HEK293 (cell line): ENCODE results near the gene MCTP1.

Source experiments
- CTCF ChIA-PET: fragments of 350-600 bp; formaldehyde crosslinking; extraction: SDS; loops from one replicate; lab custom pipeline; 2021; ENCODE audit warnings: antibody characterized with exemption; lab: Yijun Ruan, JAX
- POLR2A ChIA-PET: fragments of 300-600 bp; formaldehyde crosslinking; extraction: SDS; loops from one replicate; lab custom pipeline; 2020; ENCODE audit warnings: antibody characterized with exemption, inconsistent platforms; lab: Yijun Ruan, JAX
- H3K27ac ChIP-seq: fragments of 200-500 bp; sonication (Bioruptor generic); 2 replicates; pipeline ENCODE4 v1.5.1; 2014; ENCODE audit warnings: low read depth, low read length, control low read depth, inconsistent platforms; ENCODE audit errors: extremely low read depth
- H3K36me3 ChIP-seq, 2 experiments: fragments of 200-500 bp in 1 of 2; sonication (Bioruptor generic) in 1 of 2; 1 replicate in 1 of 2; 2 replicates in 1 of 2; pipeline ENCODE4 v1.5.1; 2014 to 2017; ENCODE audit warnings: inconsistent platforms in 2 of 2, low read length in 2 of 2; ENCODE audit not compliant: control insufficient read depth in 2 of 2, insufficient read depth in 1 of 2
- H3K4me1 ChIP-seq: fragments of 200-500 bp; sonication (Bioruptor generic); 2 replicates; pipeline ENCODE4 v1.5.1; 2014; ENCODE audit warnings: mild to moderate bottlenecking, low read length, inconsistent platforms; ENCODE audit not compliant: control insufficient read depth, insufficient read depth
- H3K4me3 ChIP-seq: 2 replicates; pipeline ENCODE4 v1.5.1; 2011; ENCODE audit warnings: low read depth, mild to moderate bottlenecking, control low read depth, low read length, moderate library complexity
- H3K9me3 ChIP-seq: fragments of 200-500 bp; sonication (Bioruptor generic); 2 replicates; pipeline ENCODE4 v1.5.1; 2014; ENCODE audit warnings: low read depth, low read length, inconsistent platforms; ENCODE audit not compliant: control insufficient read depth, insufficient read depth
- AEBP2 ChIP-seq: fragments of 450-650 bp; formaldehyde crosslinking; IDR thresholded peaks from 2 replicates; pipeline ENCODE4 v1.5.1; 2016; ENCODE audit warnings: missing biosample characterization, missing genetic modification characterization, borderline replicate concordance
- GLIS1 ChIP-seq: fragments of 450-650 bp; formaldehyde crosslinking; IDR thresholded peaks from 2 replicates; pipeline ENCODE4 v1.5.1; 2016; ENCODE audit warnings: missing biosample characterization, missing genetic modification characterization
- IKZF3 ChIP-seq: fragments of 450-650 bp; IDR thresholded peaks from 2 replicates; pipeline ENCODE4 v1.5.0; 2018; ENCODE audit warnings: missing biosample characterization, mild to moderate bottlenecking, missing genetic modification characterization, moderate library complexity
- OSR2 ChIP-seq: fragments of 450-650 bp; formaldehyde crosslinking; IDR thresholded peaks from 2 replicates; pipeline ENCODE4 v1.5.1; 2016; ENCODE audit warnings: missing biosample characterization, missing genetic modification characterization
- PRDM6 ChIP-seq: fragments of 450-650 bp; formaldehyde crosslinking; IDR thresholded peaks from 2 replicates; pipeline ENCODE4 v1.5.1; 2017; ENCODE audit warnings: missing biosample characterization, missing genetic modification characterization
- SP7 ChIP-seq: fragments of 450-650 bp; formaldehyde crosslinking; IDR thresholded peaks from 2 replicates; pipeline ENCODE4 v1.5.1; 2016; ENCODE audit warnings: missing biosample characterization, missing genetic modification characterization
- YY2 ChIP-seq: fragments of 450-650 bp; formaldehyde crosslinking; IDR thresholded peaks from 2 replicates; pipeline ENCODE4 v1.5.1; 2016; ENCODE audit warnings: missing biosample characterization, missing genetic modification characterization
- ZBTB1 ChIP-seq: fragments of 450-650 bp; formaldehyde crosslinking; IDR thresholded peaks from 2 replicates; pipeline ENCODE4 v1.5.1; 2016; ENCODE audit warnings: missing biosample characterization, missing genetic modification characterization
- ZEB2 ChIP-seq: fragments of 450-650 bp; formaldehyde crosslinking; IDR thresholded peaks from 2 replicates; pipeline ENCODE4 v1.5.1; 2016; ENCODE audit warnings: missing biosample characterization, missing genetic modification characterization
- ZFP69B ChIP-seq: fragments of 450-650 bp; formaldehyde crosslinking; IDR thresholded peaks from 2 replicates; pipeline ENCODE4 v1.5.1; 2016; ENCODE audit warnings: missing biosample characterization, missing genetic modification characterization
- ZNF132 ChIP-seq: fragments of 450-650 bp; formaldehyde crosslinking; IDR thresholded peaks from 2 replicates; pipeline ENCODE4 v1.5.1; 2017; ENCODE audit warnings: missing biosample characterization, missing genetic modification characterization, borderline replicate concordance
- ZNF133 ChIP-seq: fragments of 450-650 bp; formaldehyde crosslinking; IDR thresholded peaks from 2 replicates; pipeline ENCODE4 v1.5.1; 2016; ENCODE audit warnings: missing biosample characterization, missing genetic modification characterization
- ZNF169 ChIP-seq: fragments of 450-650 bp; formaldehyde crosslinking; IDR thresholded peaks from 2 replicates; pipeline ENCODE4 v1.5.1; 2016; ENCODE audit warnings: missing biosample characterization, missing genetic modification characterization
- ZNF202 ChIP-seq: fragments of 450-650 bp; formaldehyde crosslinking; IDR thresholded peaks from 2 replicates; pipeline ENCODE4 v1.5.1; 2016; ENCODE audit warnings: missing biosample characterization, missing genetic modification characterization, borderline replicate concordance
- ZNF302 ChIP-seq: fragments of 450-650 bp; formaldehyde crosslinking; IDR thresholded peaks from 2 replicates; pipeline ENCODE4 v1.5.1; 2016; ENCODE audit warnings: missing biosample characterization, missing genetic modification characterization, low read depth
- ZNF335 ChIP-seq: fragments of 450-650 bp; formaldehyde crosslinking; conservative IDR thresholded peaks from 2 replicates; pipeline ENCODE4 v1.5.1; 2016; ENCODE audit warnings: missing biosample characterization, missing genetic modification characterization
- ZNF391 ChIP-seq: fragments of 450-650 bp; formaldehyde crosslinking; IDR thresholded peaks from 2 replicates; pipeline ENCODE4 v1.5.1; 2016; ENCODE audit warnings: low read depth, missing biosample characterization, missing genetic modification characterization, borderline replicate concordance
- ZNF514 ChIP-seq: fragments of 450-650 bp; formaldehyde crosslinking; IDR thresholded peaks from 2 replicates; pipeline ENCODE4 v1.5.1; 2016; ENCODE audit warnings: missing biosample characterization, missing genetic modification characterization
- ZNF571 ChIP-seq: fragments of 450-650 bp; formaldehyde crosslinking; IDR thresholded peaks from 2 replicates; pipeline ENCODE4 v1.5.0; 2017; ENCODE audit warnings: missing biosample characterization, missing genetic modification characterization
- ZNF596 ChIP-seq: fragments of 450-650 bp; IDR thresholded peaks from 2 replicates; pipeline ENCODE4 v1.5.0; 2018; ENCODE audit warnings: missing biosample characterization, mild to moderate bottlenecking, missing genetic modification characterization, moderate library complexity
- ZNF626 ChIP-seq: fragments of 450-650 bp; sonication (Bioruptor Pico); formaldehyde crosslinking; IDR thresholded peaks from 2 replicates; pipeline ENCODE4 v1.5.1; 2018; ENCODE audit warnings: missing biosample characterization, missing genetic modification characterization, inconsistent platforms
- ZNF747 ChIP-seq: fragments of 450-650 bp; formaldehyde crosslinking; IDR thresholded peaks from 2 replicates; pipeline ENCODE4 v1.5.1; 2016; ENCODE audit warnings: missing biosample characterization, missing genetic modification characterization
- ZNF843 ChIP-seq: fragments of 450-650 bp; formaldehyde crosslinking; IDR thresholded peaks from 2 replicates; pipeline ENCODE4 v1.5.1; 2016; ENCODE audit warnings: missing biosample characterization, missing genetic modification characterization
- ZSCAN16 ChIP-seq: fragments of 450-650 bp; formaldehyde crosslinking; IDR thresholded peaks from 2 replicates; pipeline ENCODE4 v1.5.1; 2016; ENCODE audit warnings: missing biosample characterization, missing genetic modification characterization
- TF ChIP-seq, protein P1 (sequence below): fragments of 450-650 bp; IDR thresholded peaks from 2 replicates; pipeline ENCODE4 v1.5.1; 2018; ENCODE audit warnings: missing biosample characterization, mild to moderate bottlenecking, missing genetic modification characterization

The MCTP1 gene

GRCh38 chr5:94694671-94695070 is 590.2 kb downstream of the MCTP1 start:
- CTCF ChIA-PET, result interaction anchor here (1.0 kb wide), 1 partner anchor 170 kb away, joined by 6 read pairs; no protein-coding TSS in a partner anchor
- Histone ChIP-seq H3K4me3 (no peak overlapping the region), H3K9me3 (no peaks in the 10 kb centered on the region), H3K4me1 (peaks cover 20% of the 10 kb centered on the region), H3K36me3 (peaks cover 10 to 13% of the 10 kb centered on the region in 2 experiments; a peak in 2 of 3 replicates), H3K27ac (no peak overlapping the region)
- POLR2A ChIA-PET, result no interaction called here
- no peak for TF ChIP-seq YY2 (tag by site-specific recombination)
- no peak for TF ChIP-seq ZNF596
- no peak for TF ChIP-seq ZNF132 (tag by site-specific recombination)
- TF ChIP-seq ZFP69B (tag by site-specific recombination), result no peak
- TF ChIP-seq, protein P1, sequence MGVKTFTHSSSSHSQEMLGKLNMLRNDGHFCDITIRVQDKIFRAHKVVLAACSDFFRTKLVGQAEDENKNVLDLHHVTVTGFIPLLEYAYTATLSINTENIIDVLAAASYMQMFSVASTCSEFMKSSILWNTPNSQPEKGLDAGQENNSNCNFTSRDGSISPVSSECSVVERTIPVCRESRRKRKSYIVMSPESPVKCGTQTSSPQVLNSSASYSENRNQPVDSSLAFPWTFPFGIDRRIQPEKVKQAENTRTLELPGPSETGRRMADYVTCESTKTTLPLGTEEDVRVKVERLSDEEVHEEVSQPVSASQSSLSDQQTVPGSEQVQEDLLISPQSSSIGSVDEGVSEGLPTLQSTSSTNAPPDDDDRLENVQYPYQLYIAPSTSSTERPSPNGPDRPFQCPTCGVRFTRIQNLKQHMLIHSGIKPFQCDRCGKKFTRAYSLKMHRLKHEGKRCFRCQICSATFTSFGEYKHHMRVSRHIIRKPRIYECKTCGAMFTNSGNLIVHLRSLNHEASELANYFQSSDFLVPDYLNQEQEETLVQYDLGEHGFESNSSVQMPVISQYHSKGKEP (tag by site-specific recombination), result no peak
- no peak for TF ChIP-seq ZNF133 (tag by site-specific recombination)
- no peak for TF ChIP-seq ZNF169 (tag by site-specific recombination)
- no peak for TF ChIP-seq ZSCAN16
- no peak for TF ChIP-seq ZNF571
- no peak for TF ChIP-seq ZBTB1

DNA sequence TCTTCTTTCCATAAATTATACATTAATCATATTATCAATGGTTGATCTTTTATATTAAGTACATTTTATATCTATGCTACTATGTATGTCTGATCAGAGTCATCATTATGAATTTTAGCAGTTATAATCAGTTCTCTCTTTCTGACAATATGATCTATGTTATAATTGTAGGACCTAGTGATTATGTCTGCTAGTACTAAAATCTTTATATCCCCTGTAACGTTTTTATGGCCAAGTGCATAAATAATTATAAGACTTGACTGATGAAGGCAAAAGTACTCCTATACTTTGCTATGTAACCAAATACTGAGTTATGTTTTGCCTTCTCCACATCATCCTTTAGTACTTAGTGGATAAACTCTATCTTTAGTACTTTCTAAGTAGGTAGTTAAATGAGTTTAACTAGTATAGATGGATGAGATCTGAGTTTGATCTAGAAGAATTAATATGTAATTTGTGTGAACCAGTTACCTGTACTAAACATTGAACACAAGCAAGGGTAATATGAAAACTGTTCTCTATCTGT is 591.0 kb downstream of the MCTP1 start:
- Histone ChIP-seq H3K4me1 (peaks cover 20% of the 10 kb centered on the region), H3K4me3 (no peak overlapping the region), H3K27ac (no peak overlapping the region), H3K36me3 (peaks cover 18% of the 10 kb centered on the region in 2 experiments; a peak in 2 of 3 replicates), H3K9me3 (no peaks in the 10 kb centered on the region)
- TF ChIP-seq PRDM6 (tag by site-specific recombination) (peak; percentile 57), IKZF3 (tag by site-specific recombination) (peak; percentile 58; the same call in 1 of the 2 replicates), ZNF302 (tag by site-specific recombination) (no peak), ZNF335 (tag by site-specific recombination) (0 out of 2 replicates have a peak, but pooled peaks have one; percentile 4), ZEB2 (tag by site-specific recombination) (0 out of 2 replicates have a peak, but pooled peaks have one; percentile 11), SP7 (tag by site-specific recombination) (peak; percentile 70), ZNF843 (tag by site-specific recombination) (peak; percentile 49), ZNF202 (no peak), GLIS1 (peak; percentile 20; the same call in 1 of the 2 replicates)
- ChIA-PET POLR2A (no interaction called here), CTCF (interaction anchor here (0.7 kb wide), 3 partner anchors 214 to 1971 kb away, joined by 3 read pairs; no protein-coding TSS in a partner anchor)

GRCh38 chr5:94693043-94693822 is 591.7 kb downstream of the MCTP1 start:
- peaks cover 20% of the 10 kb centered on the region for H3K4me1 ChIP-seq
- POLR2A ChIA-PET, result no interaction called here
- CTCF ChIA-PET, result interaction anchor here (0.6 to 1.2 kb wide), 11 partner anchors 14 to 1972 kb away, joined by 3 to 5 read pairs (median 4); no protein-coding TSS in a partner anchor
- no peak overlapping the region for H3K27ac ChIP-seq
- H3K36me3 ChIP-seq, result peaks cover 21 to 24% of the 10 kb centered on the region in 2 experiments; a peak in 2 of 3 replicates
- H3K4me3 ChIP-seq, result no peak overlapping the region
- H3K9me3 ChIP-seq, result no peaks in the 10 kb centered on the region
- 0 out of 2 replicates have a peak, but pooled peaks have one; percentile 23 for TF ChIP-seq OSR2 (tag by site-specific recombination)
- TF ChIP-seq AEBP2 (tag by site-specific recombination), result no peak
- TF ChIP-seq ZNF202, result no peak
- TF ChIP-seq ZNF747 (tag by site-specific recombination), result no peak
- no peak for TF ChIP-seq ZNF391 (tag by site-specific recombination)
- TF ChIP-seq ZNF514 (tag by site-specific recombination), result no peak
- TF ChIP-seq ZNF626, result no peak
- TF ChIP-seq SP7 (tag by site-specific recombination), result no peak; the same call in 1 of the 2 replicates
